HEK293 (cell line): ENCODE results near the gene SPRED3.

ENCODE experiments used
- AEBP2 ChIP-seq: fragments of 450-650 bp; formaldehyde crosslinking; IDR thresholded peaks from 2 replicates; pipeline ENCODE4 v1.5.1; 2016; ENCODE audit warnings: missing biosample characterization, missing genetic modification characterization, borderline replicate concordance
- GFI1B ChIP-seq: fragments of 450-650 bp; formaldehyde crosslinking; IDR thresholded peaks from 2 replicates; pipeline ENCODE4 v1.5.1; 2016; ENCODE audit warnings: missing biosample characterization, missing genetic modification characterization
- GLIS1 ChIP-seq: fragments of 450-650 bp; formaldehyde crosslinking; IDR thresholded peaks from 2 replicates; pipeline ENCODE4 v1.5.1; 2016; ENCODE audit warnings: missing biosample characterization, missing genetic modification characterization
- HOXC10 ChIP-seq: sonication (generic); formaldehyde crosslinking; IDR thresholded peaks from 2 replicates; pipeline ENCODE4 v1.8.1; 2023; ENCODE audit warnings: mild to moderate bottlenecking, missing genetic modification reagents
- KLF17 ChIP-seq: fragments of 450-650 bp; formaldehyde crosslinking; IDR thresholded peaks from 2 replicates; pipeline ENCODE4 v1.5.1; 2016; ENCODE audit warnings: missing biosample characterization, missing genetic modification characterization
- KLF9 ChIP-seq: fragments of 450-650 bp; formaldehyde crosslinking; IDR thresholded peaks from 2 replicates; pipeline ENCODE4 v1.5.1; 2016; ENCODE audit warnings: missing biosample characterization, missing genetic modification characterization, low read depth
- PRDM4 ChIP-seq: fragments of 450-650 bp; formaldehyde crosslinking; IDR thresholded peaks from 2 replicates; pipeline ENCODE4 v1.5.1; 2017; ENCODE audit warnings: missing biosample characterization, missing genetic modification characterization
- SCRT2 ChIP-seq: fragments of 450-650 bp; formaldehyde crosslinking; IDR thresholded peaks from 2 replicates; pipeline ENCODE4 v1.5.1; 2016; ENCODE audit warnings: missing biosample characterization, missing genetic modification characterization
- SETDB1 ChIP-seq: IDR thresholded peaks from one replicate; pipeline ENCODE4 v1.6.1; 2017; ENCODE audit warnings: mild to moderate bottlenecking, low read length, moderate library complexity, mixed read lengths; ENCODE audit not compliant: insufficient read length
- TSHZ1 ChIP-seq: fragments of 450-650 bp; formaldehyde crosslinking; IDR thresholded peaks from 2 replicates; pipeline ENCODE4 v1.5.1; 2016; ENCODE audit warnings: missing biosample characterization, missing genetic modification characterization, borderline replicate concordance
- ZBTB49 ChIP-seq: fragments of 450-650 bp; formaldehyde crosslinking; IDR thresholded peaks from 2 replicates; pipeline ENCODE4 v1.5.1; 2016; ENCODE audit warnings: missing biosample characterization, missing genetic modification characterization, low read depth
- ZBTB6 ChIP-seq: fragments of 450-650 bp; formaldehyde crosslinking; IDR thresholded peaks from 2 replicates; pipeline ENCODE4 v1.5.1; 2017; ENCODE audit warnings: missing biosample characterization, missing genetic modification characterization
- ZFP41 ChIP-seq: fragments of 450-650 bp; formaldehyde crosslinking; IDR thresholded peaks from 2 replicates; pipeline ENCODE4 v1.5.1; 2016; ENCODE audit warnings: missing biosample characterization, missing genetic modification characterization, borderline replicate concordance
- ZIC2 ChIP-seq: fragments of 450-650 bp; formaldehyde crosslinking; IDR thresholded peaks from 2 replicates; pipeline ENCODE4 v1.5.1; 2016; ENCODE audit warnings: missing biosample characterization, missing genetic modification characterization
- ZNF266 ChIP-seq: fragments of 450-650 bp; formaldehyde crosslinking; IDR thresholded peaks from 2 replicates; pipeline ENCODE4 v1.5.1; 2016; ENCODE audit warnings: missing biosample characterization, missing genetic modification characterization, low read depth
- ZNF394 ChIP-seq: fragments of 450-650 bp; formaldehyde crosslinking; IDR thresholded peaks from 2 replicates; pipeline ENCODE4 v1.5.1; 2016; ENCODE audit warnings: missing biosample characterization, missing genetic modification characterization, mild to moderate bottlenecking, moderate library complexity, borderline replicate concordance
- ZNF585B ChIP-seq: fragments of 450-650 bp; formaldehyde crosslinking; IDR thresholded peaks from 2 replicates; pipeline ENCODE4 v1.5.1; 2016; ENCODE audit warnings: missing biosample characterization, missing genetic modification characterization
- ZNF626 ChIP-seq: fragments of 450-650 bp; sonication (Bioruptor Pico); formaldehyde crosslinking; IDR thresholded peaks from 2 replicates; pipeline ENCODE4 v1.5.1; 2018; ENCODE audit warnings: missing biosample characterization, missing genetic modification characterization, inconsistent platforms
- ZNF639 ChIP-seq: fragments of 450-650 bp; formaldehyde crosslinking; IDR thresholded peaks from 2 replicates; pipeline ENCODE4 v1.5.1; 2016; ENCODE audit warnings: missing biosample characterization, missing genetic modification characterization
- ZNF776 ChIP-seq: fragments of 450-650 bp; formaldehyde crosslinking; IDR thresholded peaks from 2 replicates; pipeline ENCODE4 v1.5.0; 2017; ENCODE audit warnings: missing biosample characterization, missing genetic modification characterization, borderline replicate concordance

Gene SPRED3

GRCh38 chr19:38402967-38403674 is 14.6 kb downstream of the SPRED3 start, which contains the start of gene FAM98C (continued):
- no peak for TF ChIP-seq ZBTB49
- 0 out of 2 replicates have a peak, but pooled peaks have one; percentile 65 for TF ChIP-seq HOXC10
- TF ChIP-seq ZNF394 (tag by site-specific recombination) = peak; percentile 72
- no peak for TF ChIP-seq ZBTB6 (tag by site-specific recombination)
- TF ChIP-seq ZNF266 (tag by site-specific recombination) = no peak
- TF ChIP-seq GFI1B = 0 out of 2 replicates have a peak, but pooled peaks have one; percentile 21
- peak; percentile 94 for TF ChIP-seq KLF9 (tag by site-specific recombination)
- peak; percentile 99 for TF ChIP-seq ZIC2
- TF ChIP-seq KLF17 = peak; percentile 96
- no peak for TF ChIP-seq ZNF626
- TF ChIP-seq ZNF639 (tag by site-specific recombination) = peak; percentile 75
- no peak for TF ChIP-seq ZFP41
- TF ChIP-seq AEBP2 (tag by site-specific recombination) = no peak
- peak; percentile 94 for TF ChIP-seq SCRT2 (tag by site-specific recombination)
- no peak; the same call in 1 of the 2 replicates for TF ChIP-seq PRDM4 (tag by site-specific recombination)
- peak; percentile 57; the same call in 1 of the 2 replicates for TF ChIP-seq TSHZ1
- peak; percentile 97 for TF ChIP-seq GLIS1 (tag by site-specific recombination)
- no peak for TF ChIP-seq ZNF776
- TF ChIP-seq ZNF585B (tag by site-specific recombination) = no peak; the same call in none of the 2 replicates
- no peak for TF ChIP-seq SETDB1
